ENCODE measurements around the gene FLII.

The FLII gene

DNA sequence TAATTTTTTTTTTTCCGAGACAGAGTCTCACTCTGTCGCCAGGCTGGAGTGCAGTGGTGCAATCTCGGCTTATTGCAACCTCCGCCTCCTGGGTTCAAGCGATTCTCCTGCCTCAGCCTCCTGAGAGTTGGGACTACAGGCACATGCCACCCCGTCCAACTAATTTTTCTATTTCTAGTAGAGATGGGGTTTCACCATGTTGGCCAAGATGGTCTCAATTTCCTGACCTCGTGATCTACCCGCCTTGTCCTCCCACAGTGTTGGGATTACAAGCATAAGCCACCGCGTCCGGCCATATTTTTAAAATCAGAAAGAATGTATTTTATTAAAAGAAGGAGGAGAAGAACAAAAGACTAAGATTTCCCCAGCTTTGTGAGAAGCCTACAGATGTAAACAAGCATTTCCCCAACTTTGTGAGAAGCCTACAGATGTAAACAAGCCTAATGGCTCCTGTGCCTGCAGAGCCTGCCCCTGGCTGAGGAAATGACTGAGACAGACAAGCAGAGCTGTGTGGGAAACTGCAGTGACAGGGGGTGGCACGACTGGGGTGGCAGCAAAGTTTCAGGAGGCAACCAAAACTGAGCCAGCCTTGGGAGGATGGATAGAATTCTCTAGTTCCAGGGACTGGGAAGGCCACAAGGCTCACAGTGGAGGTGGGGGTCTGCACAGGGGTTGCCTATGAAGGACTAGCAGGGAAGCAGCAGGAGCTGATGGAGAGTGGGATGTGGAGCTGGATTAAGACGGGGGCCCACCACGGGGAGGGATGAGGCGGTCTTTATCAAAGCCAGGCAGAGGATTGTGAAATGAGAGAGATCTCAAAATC lies 33.4 kb upstream of the FLII start:
- DNase-seq (ENCODE audit: low read depth in 1 of 2, low spot score in 1 of 2): no peak
- H3K27me3 ChIP-seq (ENCODE audit: insufficient read depth, poor library complexity, severe bottlenecking): no peaks in the 10 kb centered on the region
- H3K27ac ChIP-seq (replicated peaks): no peak overlapping the region
- no peak for TF ChIP-seq POLR2AphosphoS5 (IDR thresholded peaks at IDR 0.05; ENCODE audit: low read depth)
- TF ChIP-seq, protein P1, sequence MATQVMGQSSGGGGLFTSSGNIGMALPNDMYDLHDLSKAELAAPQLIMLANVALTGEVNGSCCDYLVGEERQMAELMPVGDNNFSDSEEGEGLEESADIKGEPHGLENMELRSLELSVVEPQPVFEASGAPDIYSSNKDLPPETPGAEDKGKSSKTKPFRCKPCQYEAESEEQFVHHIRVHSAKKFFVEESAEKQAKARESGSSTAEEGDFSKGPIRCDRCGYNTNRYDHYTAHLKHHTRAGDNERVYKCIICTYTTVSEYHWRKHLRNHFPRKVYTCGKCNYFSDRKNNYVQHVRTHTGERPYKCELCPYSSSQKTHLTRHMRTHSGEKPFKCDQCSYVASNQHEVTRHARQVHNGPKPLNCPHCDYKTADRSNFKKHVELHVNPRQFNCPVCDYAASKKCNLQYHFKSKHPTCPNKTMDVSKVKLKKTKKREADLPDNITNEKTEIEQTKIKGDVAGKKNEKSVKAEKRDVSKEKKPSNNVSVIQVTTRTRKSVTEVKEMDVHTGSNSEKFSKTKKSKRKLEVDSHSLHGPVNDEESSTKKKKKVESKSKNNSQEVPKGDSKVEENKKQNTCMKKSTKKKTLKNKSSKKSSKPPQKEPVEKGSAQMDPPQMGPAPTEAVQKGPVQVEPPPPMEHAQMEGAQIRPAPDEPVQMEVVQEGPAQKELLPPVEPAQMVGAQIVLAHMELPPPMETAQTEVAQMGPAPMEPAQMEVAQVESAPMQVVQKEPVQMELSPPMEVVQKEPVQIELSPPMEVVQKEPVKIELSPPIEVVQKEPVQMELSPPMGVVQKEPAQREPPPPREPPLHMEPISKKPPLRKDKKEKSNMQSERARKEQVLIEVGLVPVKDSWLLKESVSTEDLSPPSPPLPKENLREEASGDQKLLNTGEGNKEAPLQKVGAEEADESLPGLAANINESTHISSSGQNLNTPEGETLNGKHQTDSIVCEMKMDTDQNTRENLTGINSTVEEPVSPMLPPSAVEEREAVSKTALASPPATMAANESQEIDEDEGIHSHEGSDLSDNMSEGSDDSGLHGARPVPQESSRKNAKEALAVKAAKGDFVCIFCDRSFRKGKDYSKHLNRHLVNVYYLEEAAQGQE (IDR thresholded peaks at IDR 0.05; ENCODE audit: insufficient replicate concordance, low read depth): no peak
- TF ChIP-seq GABPA (IDR thresholded peaks at IDR 0.05; ENCODE audit: low read depth): no peak
- TF ChIP-seq, protein P2, sequence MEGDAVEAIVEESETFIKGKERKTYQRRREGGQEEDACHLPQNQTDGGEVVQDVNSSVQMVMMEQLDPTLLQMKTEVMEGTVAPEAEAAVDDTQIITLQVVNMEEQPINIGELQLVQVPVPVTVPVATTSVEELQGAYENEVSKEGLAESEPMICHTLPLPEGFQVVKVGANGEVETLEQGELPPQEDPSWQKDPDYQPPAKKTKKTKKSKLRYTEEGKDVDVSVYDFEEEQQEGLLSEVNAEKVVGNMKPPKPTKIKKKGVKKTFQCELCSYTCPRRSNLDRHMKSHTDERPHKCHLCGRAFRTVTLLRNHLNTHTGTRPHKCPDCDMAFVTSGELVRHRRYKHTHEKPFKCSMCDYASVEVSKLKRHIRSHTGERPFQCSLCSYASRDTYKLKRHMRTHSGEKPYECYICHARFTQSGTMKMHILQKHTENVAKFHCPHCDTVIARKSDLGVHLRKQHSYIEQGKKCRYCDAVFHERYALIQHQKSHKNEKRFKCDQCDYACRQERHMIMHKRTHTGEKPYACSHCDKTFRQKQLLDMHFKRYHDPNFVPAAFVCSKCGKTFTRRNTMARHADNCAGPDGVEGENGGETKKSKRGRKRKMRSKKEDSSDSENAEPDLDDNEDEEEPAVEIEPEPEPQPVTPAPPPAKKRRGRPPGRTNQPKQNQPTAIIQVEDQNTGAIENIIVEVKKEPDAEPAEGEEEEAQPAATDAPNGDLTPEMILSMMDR (IDR thresholded peaks at IDR 0.05; ENCODE audit: insufficient read depth, low read length): no peak
- TF ChIP-seq SPI1 (IDR thresholded peaks at IDR 0.05; ENCODE audit: borderline replicate concordance, low read depth): no peak
- no peak overlapping the region for H3K4me3 ChIP-seq (replicated peaks; ENCODE audit: insufficient read depth, low read length)

DNA sequence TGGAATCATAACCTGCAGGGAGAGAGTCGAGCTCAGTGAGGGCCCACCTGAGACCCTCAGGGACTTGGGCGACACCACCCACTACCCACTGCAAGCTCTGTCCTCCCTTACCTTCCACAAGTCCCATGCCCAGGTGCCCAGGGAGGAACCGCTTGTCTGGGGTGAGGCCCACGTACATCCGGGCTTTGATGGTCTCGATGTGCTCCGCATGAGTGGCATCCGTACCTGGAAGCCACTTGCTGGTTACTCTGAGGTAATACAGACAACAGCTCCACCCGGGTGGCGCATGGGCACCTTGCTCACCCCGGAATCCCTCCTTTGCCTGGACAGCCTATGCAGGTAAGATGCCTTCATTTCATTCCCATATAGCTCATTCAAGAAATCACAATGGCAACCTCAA lies 26.8 kb upstream of the FLII start:
- H3K27ac ChIP-seq (replicated peaks): no peak overlapping the region
- no peak overlapping the region for H3K4me3 ChIP-seq (replicated peaks; ENCODE audit: insufficient read depth, low read length)
- DNase-seq (ENCODE audit: low read depth in 1 of 2, low spot score in 1 of 2): no peak
- no peaks in the 10 kb centered on the region for H3K27me3 ChIP-seq (ENCODE audit: insufficient read depth, poor library complexity, severe bottlenecking)
- TF ChIP-seq SPI1 (IDR thresholded peaks at IDR 0.05; ENCODE audit: borderline replicate concordance, low read depth) (no peak), POLR2AphosphoS5 (IDR thresholded peaks at IDR 0.05; ENCODE audit: low read depth) (no peak)

DNA sequence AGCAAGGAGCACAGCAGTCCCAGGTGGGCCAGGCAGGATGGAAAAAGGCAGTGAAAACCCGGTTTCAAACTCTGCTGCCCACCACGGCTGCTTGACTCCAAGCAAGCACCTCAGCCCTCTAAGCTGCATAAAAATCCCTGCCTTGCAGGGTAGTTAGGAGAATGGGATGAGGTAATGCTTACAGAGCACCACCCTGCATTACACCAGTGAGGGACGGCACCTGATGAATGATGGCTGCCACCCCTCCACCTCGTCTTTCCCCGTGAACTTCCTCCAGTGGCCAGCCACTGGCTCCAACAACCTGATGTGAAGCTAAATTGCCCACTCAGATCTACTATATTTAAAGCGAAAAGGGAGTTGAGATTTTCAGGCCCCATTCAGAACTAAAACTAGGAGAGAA lies 23.2 kb upstream of the FLII start:
- no peak overlapping the region for H3K4me3 ChIP-seq (replicated peaks; ENCODE audit: insufficient read depth, low read length)
- no peak overlapping the region for H3K27ac ChIP-seq (replicated peaks)
- no peak for DNase-seq (ENCODE audit: low read depth in 1 of 2, low spot score in 1 of 2)
- no peak for TF ChIP-seq GABPA (IDR thresholded peaks at IDR 0.05; ENCODE audit: low read depth)
- TF ChIP-seq, protein P1 (IDR thresholded peaks at IDR 0.05; ENCODE audit: insufficient replicate concordance, low read depth): no peak
- TF ChIP-seq SPI1 (IDR thresholded peaks at IDR 0.05; ENCODE audit: borderline replicate concordance, low read depth): no peak
- no peak for TF ChIP-seq POLR2AphosphoS5 (IDR thresholded peaks at IDR 0.05; ENCODE audit: low read depth)
- TF ChIP-seq, protein P2 (IDR thresholded peaks at IDR 0.05; ENCODE audit: insufficient read depth, low read length): no peak
- H3K27me3 ChIP-seq (ENCODE audit: insufficient read depth, poor library complexity, severe bottlenecking): no peaks in the 10 kb centered on the region

DNA sequence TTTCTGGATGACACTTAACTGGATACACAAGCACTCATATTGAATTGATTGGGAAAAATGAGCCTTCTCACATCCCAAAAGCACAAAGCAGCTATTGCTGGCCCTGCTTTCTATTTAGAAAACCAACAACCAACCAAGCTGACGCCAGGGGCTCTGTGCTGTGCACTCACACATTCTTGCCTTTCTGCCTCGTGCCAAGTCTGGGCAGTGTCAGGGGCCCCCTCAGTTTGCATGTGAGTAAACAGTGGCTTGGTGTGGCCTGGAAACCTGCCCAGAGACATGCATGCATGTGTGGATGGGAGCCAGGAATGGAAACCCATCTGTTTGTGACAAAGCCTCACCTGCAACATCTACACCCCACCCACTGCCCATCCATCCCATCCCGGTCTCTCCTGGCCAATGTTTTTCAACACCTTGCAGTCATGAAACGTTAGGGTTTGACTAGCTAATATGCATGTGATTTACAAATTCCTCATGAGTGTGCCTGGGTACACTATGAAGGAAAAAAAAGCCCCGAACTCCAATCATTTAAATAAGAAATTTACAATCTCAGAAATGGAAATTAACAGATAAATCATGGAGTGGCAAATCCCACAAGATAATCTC lies 22.3 kb upstream of the FLII start:
- H3K27ac ChIP-seq (replicated peaks): no peak overlapping the region
- no peak overlapping the region for H3K4me3 ChIP-seq (replicated peaks; ENCODE audit: insufficient read depth, low read length)
- DNase-seq (ENCODE audit: low read depth in 1 of 2, low spot score in 1 of 2): no peak
- no peaks in the 10 kb centered on the region for H3K27me3 ChIP-seq (ENCODE audit: insufficient read depth, poor library complexity, severe bottlenecking)
- TF ChIP-seq SPI1 (IDR thresholded peaks at IDR 0.05; ENCODE audit: borderline replicate concordance, low read depth) (no peak), GABPA (IDR thresholded peaks at IDR 0.05; ENCODE audit: low read depth) (no peak), POLR2AphosphoS5 (IDR thresholded peaks at IDR 0.05; ENCODE audit: low read depth) (no peak)
- TF ChIP-seq, protein P2 (IDR thresholded peaks at IDR 0.05; ENCODE audit: insufficient read depth, low read length): no peak
- TF ChIP-seq, protein P1 (IDR thresholded peaks at IDR 0.05; ENCODE audit: insufficient replicate concordance, low read depth): no peak

Measured in HL-60 (cell line).